ENCODE measurements around the gene ARL5C.

The ARL5C gene

GRCh38 chr17:39150795-39151149, 15.2 kb downstream of the ARL5C start:
- no peak for TF ChIP-seq CTCF (IDR thresholded peaks at IDR 0.05; ENCODE audit: low read depth, low read length)
- Histone ChIP-seq H3K4me1 (0 out of 2 replicates have a peak, but pooled peaks cover 3% of the 10 kb centered on the region), H3K4me3 (ENCODE audit: low read depth, low read length) (no peak overlapping the region), H3K27me3 (peaks cover 19% of the 10 kb centered on the region), H3K36me3 (no peaks in the 10 kb centered on the region), H3K9me3 (no peaks in the 10 kb centered on the region)
- DNase-seq, result no peak

- no peak for DNase-seq
- no peak for TF ChIP-seq CTCF (IDR thresholded peaks at IDR 0.05; ENCODE audit: low read depth, low read length)
- H3K4me1 ChIP-seq, result 0 out of 2 replicates have a peak, but pooled peaks cover 3% of the 10 kb centered on the region
Observed at GRCh38 chr17:39150104-39150634, 15.8 kb downstream of the ARL5C start.

GRCh38 chr17:39147221-39148185, 18.5 kb downstream of the ARL5C start:
- TF ChIP-seq CTCF (IDR thresholded peaks at IDR 0.05; ENCODE audit: low read depth, low read length), result no peak
- Histone ChIP-seq H3K9me3 (no peaks in the 10 kb centered on the region), H3K4me1 (0 out of 2 replicates have a peak, but pooled peaks cover 3% of the 10 kb centered on the region), H3K36me3 (no peaks in the 10 kb centered on the region), H3K27me3 (peaks cover 19% of the 10 kb centered on the region), H3K4me3 (ENCODE audit: low read depth, low read length) (no peak overlapping the region)
- no peak for DNase-seq

More at GRCh38 chr17:39150104-39150634, 15.8 kb downstream of the ARL5C start:
- Histone ChIP-seq H3K9me3 (no peaks in the 10 kb centered on the region), H3K36me3 (no peaks in the 10 kb centered on the region), H3K27me3 (peaks cover 19% of the 10 kb centered on the region), H3K4me3 (ENCODE audit: low read depth, low read length) (no peak overlapping the region)

GRCh38 chr17:39146273-39146672, 19.7 kb downstream of the ARL5C start:
- Histone ChIP-seq H3K4me3 (ENCODE audit: low read depth, low read length) (no peak overlapping the region), H3K4me1 (no peaks in the 10 kb centered on the region), H3K36me3 (no peaks in the 10 kb centered on the region), H3K9me3 (no peaks in the 10 kb centered on the region), H3K27me3 (peaks cover 15% of the 10 kb centered on the region)
- no peak for DNase-seq
- TF ChIP-seq CTCF (IDR thresholded peaks at IDR 0.05; ENCODE audit: low read depth, low read length), result no peak

- Histone ChIP-seq H3K27me3 (peaks cover 4% of the 10 kb centered on the region), H3K4me3 (ENCODE audit: low read depth, low read length) (no peak overlapping the region), H3K36me3 (no peaks in the 10 kb centered on the region), H3K4me1 (no peaks in the 10 kb centered on the region), H3K9me3 (no peaks in the 10 kb centered on the region)
- TF ChIP-seq CTCF (IDR thresholded peaks at IDR 0.05; ENCODE audit: low read depth, low read length), result no peak
- DNase-seq, result no peak
Observed at GRCh38 chr17:39145143-39145542, 20.8 kb downstream of the ARL5C start.

- Histone ChIP-seq H3K9me3 (no peaks in the 10 kb centered on the region), H3K36me3 (no peaks in the 10 kb centered on the region), H3K4me1 (no peaks in the 10 kb centered on the region), H3K27me3 (no peaks in the 10 kb centered on the region), H3K4me3 (ENCODE audit: low read depth, low read length) (no peak overlapping the region)
- TF ChIP-seq CTCF (IDR thresholded peaks at IDR 0.05; ENCODE audit: low read depth, low read length), result no peak
- no peak for DNase-seq
Observed at GRCh38 chr17:39144416-39144840, 21.5 kb downstream of the ARL5C start.

All from BE2C (cell line).